NCI-H226 (cell line): ENCODE results near the gene CNN2.

ENCODE experiments used
- DNase-seq: peaks from one replicate; pipeline ENCODE4 v3.0.0-alpha.2; 2015

The CNN2 gene

GRCh38 chr19:1084024-1084868, 57.8 kb downstream of the CNN2 start:
- DNase-seq, result no peak

- DNase-seq, result no peak
Measured at GRCh38 chr19:1085053-1085658, 58.7 kb downstream of the CNN2 start.

- DNase-seq, result no peak
Measured at GRCh38 chr19:1085676-1086442, 59.5 kb downstream of the CNN2 start.

- no peak for DNase-seq
Measured at GRCh38 chr19:1086613-1087012, 60.2 kb downstream of the CNN2 start.

GRCh38 chr19:1087813-1088415, 61.5 kb downstream of the CNN2 start:
- DNase-seq, result no peak

- DNase-seq, result no peak
Measured at GRCh38 chr19:1088416-1089010, 62.1 kb downstream of the CNN2 start.
